ENCODE data around the gene PA2G4.
A peak's percentile ranks its signal among the peaks of the same experiment; 100 is the strongest.
"Not testable (repeated sequence)": the region's sequence is repeated elsewhere in the genome, so short reads cannot be mapped to it uniquely, and the experiment has no call there.

Gene PA2G4

DNA sequence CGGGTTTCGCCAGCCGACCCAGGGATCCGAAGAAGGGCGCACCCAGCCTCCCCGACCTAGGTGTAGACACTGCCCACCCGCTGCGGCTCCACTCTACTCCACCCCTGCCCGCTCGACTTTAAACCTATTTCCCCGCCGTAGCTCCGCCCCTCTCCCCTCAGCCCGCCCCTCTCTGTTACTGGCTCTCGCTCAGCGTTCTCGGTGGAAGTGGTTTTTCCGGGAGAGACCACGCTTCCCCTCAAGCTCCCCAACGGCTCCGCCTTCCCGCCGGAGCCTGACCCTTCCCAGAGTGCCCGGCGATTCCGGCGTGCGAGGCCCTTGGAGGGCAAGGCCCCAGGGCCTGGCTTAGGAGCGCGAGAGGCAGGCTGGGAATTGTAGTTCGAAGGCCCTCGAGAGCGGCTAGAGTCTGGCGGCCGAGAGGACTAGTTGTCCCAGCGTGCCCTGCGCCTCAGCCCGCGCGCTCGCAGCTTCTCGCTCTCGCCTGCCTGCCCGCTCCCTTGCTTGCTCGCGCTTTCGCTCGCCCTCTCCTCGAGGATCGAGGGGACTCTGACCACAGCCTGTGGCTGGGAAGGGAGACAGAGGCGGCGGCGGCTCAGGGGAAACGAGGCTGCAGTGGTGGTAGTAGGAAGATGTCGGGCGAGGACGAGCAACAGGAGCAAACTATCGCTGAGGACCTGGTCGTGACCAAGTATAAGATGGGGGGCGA, at the start of gene PA2G4:
TSS of gene PA2G4 (plus strand) at position 451 of the 706 bp plus-strand sequence. CDS start at position 630, 179 bp downstream.
- peak within 1 kb of the TSS; percentile 99 for H3K27ac Mint-ChIP-seq
- H3K27me3 Mint-ChIP-seq: no peaks in the 10 kb centered on the region
- peak within 1 kb of the TSS; percentile 100 for H3K4me3 Mint-ChIP-seq
- H3K36me3 Mint-ChIP-seq (ENCODE audit: low read depth): peaks cover 47% of the 10 kb centered on the region
- H3K4me1 Mint-ChIP-seq (ENCODE audit: low read depth): peaks cover 56% of the 10 kb centered on the region
- no peaks in the 10 kb centered on the region for H3K9me3 Mint-ChIP-seq

DNA sequence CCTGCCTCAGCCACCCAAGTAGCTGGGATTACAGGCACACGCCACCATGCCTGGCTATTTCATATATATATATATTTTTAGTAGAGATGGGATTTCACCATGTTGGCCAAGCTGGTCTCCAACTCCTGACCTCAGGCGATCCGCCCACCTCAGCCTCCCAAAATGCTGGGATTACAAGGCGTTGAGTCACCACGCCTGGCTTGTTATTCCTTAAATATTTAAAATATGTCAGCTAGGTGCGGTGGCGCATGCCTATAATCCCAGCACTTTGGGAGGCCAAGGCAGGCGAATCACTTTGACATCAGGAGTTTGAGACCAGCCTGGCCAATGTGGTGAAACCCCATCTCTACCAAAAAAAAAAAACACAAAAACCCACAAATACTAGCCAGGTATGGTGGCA, 44.4 kb upstream of the PA2G4 start:
- H3K4me1 Mint-ChIP-seq (ENCODE audit: low read depth); H3K4me3 Mint-ChIP-seq; H3K27me3 Mint-ChIP-seq; H3K27ac Mint-ChIP-seq; H3K36me3 Mint-ChIP-seq (ENCODE audit: low read depth); H3K9me3 Mint-ChIP-seq: not testable (repeated sequence)

DNA sequence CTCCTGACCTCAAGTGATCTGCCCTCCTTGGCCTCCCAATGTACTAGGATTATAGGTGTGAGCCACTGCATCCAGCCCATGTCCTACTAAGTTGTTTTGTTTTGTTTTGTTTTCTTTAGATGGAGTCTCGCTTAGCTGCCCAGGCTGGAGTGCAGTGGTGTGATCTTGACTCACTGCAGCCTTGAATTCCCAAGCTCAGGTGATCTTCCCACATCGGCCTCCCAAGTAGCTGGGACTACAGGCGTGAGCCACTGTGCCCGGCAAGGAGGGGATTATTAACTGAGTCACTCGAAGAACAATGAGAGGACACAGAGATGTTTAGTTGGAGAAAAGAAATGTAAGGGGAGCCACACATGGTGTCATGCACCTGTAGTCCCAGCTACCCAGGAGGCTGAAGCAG, 42.4 kb upstream of the PA2G4 start:
- Mint-ChIP-seq H3K36me3 (ENCODE audit: low read depth) (no peaks in the 10 kb centered on the region), H3K27ac (no peak overlapping the region)

DNA sequence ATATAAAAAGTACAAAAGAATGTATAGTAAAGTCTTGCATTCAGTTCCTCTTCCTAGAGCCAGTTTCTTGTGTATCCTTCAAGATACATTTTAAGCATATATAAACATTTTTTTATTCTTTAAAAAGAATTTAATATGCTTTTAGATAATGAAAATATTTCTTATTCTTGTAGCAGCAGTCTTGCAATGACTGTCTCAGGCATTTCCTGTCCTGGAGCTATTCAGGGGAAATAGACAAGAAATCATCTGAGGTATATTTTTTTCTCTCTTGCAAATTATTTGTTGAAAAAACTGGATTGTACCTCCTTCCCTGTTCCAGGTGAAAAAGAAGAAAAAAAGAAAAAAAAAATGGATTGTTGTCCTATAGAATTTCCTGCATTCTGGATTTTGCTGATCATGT, 41.4 kb upstream of the PA2G4 start:
- no peaks in the 10 kb centered on the region for H3K36me3 Mint-ChIP-seq (ENCODE audit: low read depth)
- no peaks in the 10 kb centered on the region for H3K27me3 Mint-ChIP-seq
- peaks cover 5% of the 10 kb centered on the region for H3K4me1 Mint-ChIP-seq (ENCODE audit: low read depth)
- H3K27ac Mint-ChIP-seq: no peak overlapping the region
- H3K4me3 Mint-ChIP-seq: no peak overlapping the region
- H3K9me3 Mint-ChIP-seq: no peaks in the 10 kb centered on the region

More for the DNA sequence above, 42.4 kb upstream of the PA2G4 start:
- Mint-ChIP-seq H3K9me3 (no peaks in the 10 kb centered on the region), H3K4me1 (ENCODE audit: low read depth) (peaks cover 3% of the 10 kb centered on the region), H3K27me3 (no peaks in the 10 kb centered on the region), H3K4me3 (no peak overlapping the region)

DNA sequence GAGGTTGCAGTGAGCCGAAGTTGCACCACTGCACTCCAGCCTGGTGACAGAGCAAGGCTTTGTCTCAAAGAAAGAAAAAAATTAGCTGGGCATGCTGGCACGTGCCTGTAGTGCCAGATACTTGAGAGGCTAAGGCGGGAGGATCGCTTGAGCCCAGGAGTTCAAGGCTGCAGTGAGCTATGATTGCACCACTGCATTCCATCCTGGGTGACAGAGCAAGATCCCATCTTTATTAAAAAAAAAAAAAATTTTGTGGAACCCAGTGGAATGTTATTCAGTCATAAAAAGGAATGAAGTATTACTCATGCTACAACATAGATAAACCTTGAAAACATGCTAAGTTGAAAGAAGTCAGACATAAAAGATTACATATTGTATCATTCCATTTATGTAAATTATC, 32.7 kb upstream of the PA2G4 start:
- Mint-ChIP-seq H3K27ac (no peak overlapping the region), H3K9me3 (no peaks in the 10 kb centered on the region), H3K4me1 (ENCODE audit: low read depth) (peaks cover 5% of the 10 kb centered on the region), H3K4me3 (no peak overlapping the region), H3K36me3 (ENCODE audit: low read depth) (no peaks in the 10 kb centered on the region), H3K27me3 (no peaks in the 10 kb centered on the region)

DNA sequence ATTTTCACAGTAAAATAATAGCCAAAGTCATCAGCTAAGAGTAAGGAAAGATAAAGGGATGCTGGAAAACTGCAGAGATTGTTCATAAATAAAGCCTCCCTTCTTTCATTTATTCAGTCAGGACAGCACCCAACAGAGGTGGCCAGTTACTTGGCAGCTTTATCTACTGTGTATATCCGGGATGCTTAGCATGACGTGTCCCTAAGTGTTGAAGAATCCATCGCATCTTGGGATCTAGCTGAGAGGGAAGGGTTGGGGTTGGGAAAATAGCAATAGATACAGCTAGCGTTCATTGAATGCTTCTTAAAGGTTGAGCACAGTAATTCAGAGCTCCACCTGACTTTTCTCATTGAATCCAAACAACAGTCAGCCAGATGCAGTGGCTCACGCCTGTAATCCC, 30.0 kb upstream of the PA2G4 start:
- Mint-ChIP-seq H3K27ac (no peak overlapping the region), H3K27me3 (no peaks in the 10 kb centered on the region), H3K4me3 (no peak overlapping the region), H3K36me3 (ENCODE audit: low read depth) (no peaks in the 10 kb centered on the region), H3K9me3 (no peaks in the 10 kb centered on the region), H3K4me1 (ENCODE audit: low read depth) (peaks cover under 1% of the 10 kb centered on the region)

DNA sequence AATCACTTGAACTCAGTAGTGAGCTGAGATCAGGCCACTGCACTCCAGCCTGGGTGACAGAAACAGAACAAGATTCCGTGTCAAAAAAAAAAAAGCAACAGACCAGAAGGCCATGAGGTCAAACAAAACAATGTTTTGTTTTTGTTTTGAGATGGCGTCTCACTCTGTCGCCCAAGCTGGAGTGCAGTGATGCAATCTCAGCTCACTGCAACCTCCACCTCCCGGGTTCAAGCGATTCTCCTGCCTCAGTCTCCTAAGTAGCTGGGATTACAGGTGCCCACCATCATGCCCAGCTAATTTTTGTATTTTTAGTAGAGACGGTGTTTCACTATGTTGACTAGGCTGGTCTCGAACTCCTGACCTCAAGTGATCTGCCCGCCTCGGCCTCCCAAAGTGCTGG, 26.4 kb upstream of the PA2G4 start:
- not testable (repeated sequence) for H3K9me3 Mint-ChIP-seq; H3K36me3 Mint-ChIP-seq (ENCODE audit: low read depth); H3K27me3 Mint-ChIP-seq; H3K4me3 Mint-ChIP-seq; H3K27ac Mint-ChIP-seq
- H3K4me1 Mint-ChIP-seq (ENCODE audit: low read depth): peaks cover 14% of the 10 kb centered on the region

DNA sequence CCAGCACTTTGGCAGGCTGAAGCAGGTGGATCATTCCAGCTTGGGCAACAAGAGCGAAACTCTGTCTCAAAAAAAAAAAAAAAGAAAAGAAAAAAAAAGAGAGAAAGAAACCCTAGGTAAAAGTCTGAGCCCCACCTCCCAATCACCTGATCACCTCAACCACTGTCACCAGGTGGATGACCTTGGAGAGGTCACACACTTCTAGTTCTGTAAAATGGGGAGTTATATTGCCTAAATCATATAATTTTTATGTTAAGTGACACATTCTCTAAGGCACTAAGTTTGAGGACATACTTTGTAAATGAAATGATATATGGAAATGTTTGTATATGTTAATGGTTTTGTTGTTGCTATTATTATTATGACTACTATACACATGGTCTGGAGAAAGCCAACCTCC, 25.9 kb upstream of the PA2G4 start:
- peaks cover 4% of the 10 kb centered on the region for H3K27me3 Mint-ChIP-seq
- no peaks in the 10 kb centered on the region for H3K36me3 Mint-ChIP-seq (ENCODE audit: low read depth)
- no peaks in the 10 kb centered on the region for H3K9me3 Mint-ChIP-seq
- H3K4me3 Mint-ChIP-seq: peak overlapping the region; percentile 45
- no peak overlapping the region for H3K27ac Mint-ChIP-seq
- peaks cover 14% of the 10 kb centered on the region for H3K4me1 Mint-ChIP-seq (ENCODE audit: low read depth)

DNA sequence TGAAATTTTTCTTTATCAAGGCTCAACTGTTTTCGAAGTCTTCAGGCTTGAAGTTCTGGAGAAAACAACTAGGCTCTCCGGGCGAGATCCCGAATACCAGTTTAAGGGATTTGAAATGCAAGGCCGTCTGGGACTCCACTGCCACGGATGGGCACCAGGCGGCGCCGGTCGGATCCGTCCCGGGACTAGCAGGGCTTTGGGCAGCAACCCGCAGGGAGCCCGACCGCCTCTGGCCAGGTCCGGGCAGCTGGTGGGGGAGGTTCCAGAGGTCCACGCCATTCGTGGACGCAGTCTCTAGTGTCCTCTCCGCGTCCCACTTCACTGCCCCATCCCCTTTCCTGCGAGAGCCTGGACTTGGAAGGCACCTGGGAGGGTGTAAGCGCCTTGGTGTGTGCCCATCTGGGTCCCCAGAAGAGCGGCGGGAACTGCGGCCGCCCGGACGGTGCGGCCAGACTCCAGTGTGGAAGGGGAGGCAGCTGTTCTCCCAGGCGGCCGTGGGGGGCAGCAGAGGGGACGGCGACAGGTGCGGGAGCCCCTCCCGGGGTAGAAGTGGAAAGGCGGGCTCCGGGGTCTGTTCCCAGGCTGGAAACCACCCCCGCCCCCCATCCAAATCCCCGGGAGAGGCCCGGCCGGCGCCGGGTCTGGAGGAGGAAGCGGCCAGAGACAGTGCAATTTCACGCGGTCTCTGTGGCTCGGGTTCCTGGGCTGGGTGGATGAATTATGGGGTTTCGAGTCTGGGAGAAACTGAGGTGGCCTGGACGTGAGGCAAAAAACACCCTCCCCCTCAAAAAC, 25.2 kb upstream of the PA2G4 start:
- H3K27me3 Mint-ChIP-seq: peaks cover 4% of the 10 kb centered on the region
- H3K4me3 Mint-ChIP-seq: peak overlapping the region; percentile 81
- H3K36me3 Mint-ChIP-seq (ENCODE audit: low read depth): no peaks in the 10 kb centered on the region
- H3K27ac Mint-ChIP-seq: no peak overlapping the region
- H3K4me1 Mint-ChIP-seq (ENCODE audit: low read depth): peaks cover 14% of the 10 kb centered on the region
- H3K9me3 Mint-ChIP-seq: no peaks in the 10 kb centered on the region

DNA sequence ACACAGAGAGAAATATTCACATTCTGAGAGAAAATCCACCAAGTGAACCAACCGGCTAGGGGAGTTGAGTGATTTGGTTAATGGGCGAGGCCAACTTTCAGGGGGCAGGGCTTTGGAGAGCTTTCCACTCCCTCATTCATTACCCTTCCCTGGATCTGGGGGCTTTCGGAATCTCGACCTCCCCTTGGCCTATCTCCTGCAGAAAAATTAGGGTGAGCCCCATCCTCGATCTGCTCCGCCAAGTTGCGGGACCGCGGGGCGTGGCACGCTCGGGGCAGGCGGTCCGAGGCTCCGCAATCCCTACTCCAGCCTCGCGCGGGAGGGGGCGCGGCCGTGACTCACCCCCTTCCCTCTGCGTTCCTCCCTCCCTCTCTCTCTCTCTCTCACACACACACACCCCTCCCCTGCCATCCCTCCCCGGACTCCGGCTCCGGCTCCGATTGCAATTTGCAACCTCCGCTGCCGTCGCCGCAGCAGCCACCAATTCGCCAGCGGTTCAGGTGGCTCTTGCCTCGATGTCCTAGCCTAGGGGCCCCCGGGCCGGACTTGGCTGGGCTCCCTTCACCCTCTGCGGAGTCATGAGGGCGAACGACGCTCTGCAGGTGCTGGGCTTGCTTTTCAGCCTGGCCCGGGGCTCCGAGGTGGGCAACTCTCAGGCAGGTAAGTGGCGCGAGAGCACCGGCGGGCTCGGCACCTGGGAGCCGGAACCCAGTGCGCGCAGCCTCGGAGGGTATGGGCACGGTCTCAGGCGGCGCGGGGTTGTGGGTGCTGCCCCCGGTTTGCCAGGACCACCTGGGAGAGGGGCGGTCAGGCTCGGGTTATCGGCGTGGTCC, 24.4 kb upstream of the PA2G4 start, which contains the start of gene ERBB3:
TSS of gene ERBB3 (plus strand) at position 443 of the 833 bp plus-strand sequence. CDS start at position 579, 136 bp downstream.
- H3K27ac Mint-ChIP-seq: no peak within 1 kb of the TSS
- no peaks in the 10 kb centered on the region for H3K36me3 Mint-ChIP-seq (ENCODE audit: low read depth)
- H3K9me3 Mint-ChIP-seq: no peaks in the 10 kb centered on the region
- peaks cover 14% of the 10 kb centered on the region for H3K4me1 Mint-ChIP-seq (ENCODE audit: low read depth)
- peaks cover 4% of the 10 kb centered on the region for H3K27me3 Mint-ChIP-seq
- peak within 1 kb of the TSS; percentile 81 for H3K4me3 Mint-ChIP-seq

DNA sequence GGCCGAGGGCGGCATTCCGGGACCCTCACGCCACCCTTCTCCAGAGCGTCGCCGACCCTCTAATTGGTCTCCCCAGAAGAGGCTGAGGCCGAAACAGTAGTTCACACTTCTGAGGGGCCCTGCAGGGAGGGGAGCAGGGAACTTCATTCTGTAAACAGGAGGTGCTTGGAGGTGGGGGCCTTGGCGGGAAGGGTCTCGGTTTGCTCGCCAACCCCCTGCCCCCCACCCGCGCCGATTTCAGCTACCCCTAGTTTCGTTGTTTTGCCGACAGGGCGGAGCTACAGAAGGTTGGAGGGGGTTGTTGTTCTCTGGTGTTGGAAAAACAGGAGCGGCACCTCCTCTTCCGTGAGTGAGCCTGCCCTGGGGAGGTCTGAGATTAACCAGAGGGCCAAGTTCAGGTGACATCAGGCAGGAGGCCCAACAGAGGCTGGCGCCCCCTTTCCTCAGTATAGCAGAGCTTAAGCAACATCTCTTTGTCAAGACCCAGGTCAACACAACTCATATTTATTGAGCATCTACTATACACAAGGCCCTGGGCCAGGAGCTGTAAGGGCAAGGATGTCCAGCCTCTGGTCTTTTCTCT, 23.7 kb upstream of the PA2G4 start:
- H3K27me3 Mint-ChIP-seq: peaks cover 4% of the 10 kb centered on the region
- H3K4me1 Mint-ChIP-seq (ENCODE audit: low read depth): peaks cover 14% of the 10 kb centered on the region

DNA sequence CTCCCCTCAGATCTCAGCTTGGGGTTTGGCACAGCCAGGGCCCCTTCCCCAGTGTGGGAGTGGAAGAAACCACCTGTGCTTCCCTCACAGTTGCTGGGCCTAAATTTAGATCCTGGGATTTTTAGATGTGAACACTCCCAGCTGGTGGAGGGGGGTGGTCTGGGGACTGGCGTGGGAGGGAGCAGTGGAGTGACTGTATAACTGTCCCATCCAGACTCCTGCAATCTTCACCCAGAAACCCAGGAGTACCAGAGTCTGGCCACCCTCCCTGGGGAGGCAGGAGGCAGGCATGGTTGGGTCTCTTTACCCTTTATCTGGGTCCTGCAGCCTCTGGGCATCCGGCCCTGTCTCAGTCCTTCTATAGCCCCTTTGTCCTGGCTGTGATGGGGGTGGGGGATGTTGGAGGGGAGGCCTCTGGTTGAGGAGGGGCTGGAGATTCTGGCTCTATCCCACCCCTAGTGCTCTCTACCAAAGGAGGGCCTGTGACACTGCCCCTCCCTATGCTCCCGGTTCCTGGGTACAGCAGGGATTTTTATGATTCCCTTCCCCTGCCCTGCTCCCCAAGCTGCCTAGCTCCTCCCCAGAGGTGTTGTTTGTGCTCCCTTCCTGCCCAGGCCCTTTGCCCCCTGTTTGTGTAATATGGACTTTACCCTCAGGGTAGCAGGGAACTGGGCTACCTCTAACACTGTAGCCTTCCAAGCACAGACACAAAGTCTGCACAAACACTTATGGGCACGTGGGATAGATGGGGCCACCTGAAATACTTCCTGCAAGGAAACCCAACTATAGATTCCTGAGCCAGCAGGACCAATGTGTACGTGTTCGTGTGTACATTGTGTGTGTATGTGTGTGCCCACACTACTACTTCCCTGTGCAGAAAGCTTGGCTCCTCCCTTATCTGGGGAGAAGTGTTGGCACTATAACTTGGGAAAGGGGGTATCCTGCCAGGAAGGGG, 22.7 kb upstream of the PA2G4 start:
- Mint-ChIP-seq H3K9me3 (no peaks in the 10 kb centered on the region), H3K27ac (no peak overlapping the region), H3K4me1 (ENCODE audit: low read depth) (peaks cover 14% of the 10 kb centered on the region), H3K27me3 (peaks cover 4% of the 10 kb centered on the region), H3K4me3 (no peak overlapping the region), H3K36me3 (ENCODE audit: low read depth) (no peaks in the 10 kb centered on the region)

More for the DNA sequence above, 23.7 kb upstream of the PA2G4 start:
- Mint-ChIP-seq H3K36me3 (ENCODE audit: low read depth) (no peaks in the 10 kb centered on the region), H3K9me3 (no peaks in the 10 kb centered on the region), H3K27ac (no peak overlapping the region), H3K4me3 (peak overlapping the region; percentile 81)

DNA sequence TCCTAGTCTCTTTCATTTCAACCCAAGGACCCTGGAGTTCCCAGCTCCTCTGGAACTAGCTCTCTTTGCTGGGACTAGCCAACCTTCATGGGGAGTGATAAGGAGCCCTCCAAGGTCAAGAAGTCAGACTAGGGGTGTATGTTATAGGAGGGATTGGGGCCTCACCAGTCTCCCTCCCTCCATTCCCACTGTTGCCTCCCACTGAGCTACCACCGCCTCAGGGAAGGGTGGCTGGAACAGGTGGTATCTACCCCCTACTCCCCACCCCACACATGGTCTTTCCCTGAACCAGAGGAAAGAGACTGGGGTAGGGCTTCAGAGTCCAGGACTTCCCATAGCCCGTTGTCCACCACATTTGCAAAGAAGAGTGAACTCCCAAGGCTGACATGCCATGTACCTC, 22.0 kb upstream of the PA2G4 start:
- Mint-ChIP-seq H3K36me3 (ENCODE audit: low read depth) (no peaks in the 10 kb centered on the region), H3K27me3 (peaks cover 4% of the 10 kb centered on the region), H3K27ac (no peak overlapping the region), H3K9me3 (no peaks in the 10 kb centered on the region), H3K4me1 (ENCODE audit: low read depth) (peaks cover 14% of the 10 kb centered on the region), H3K4me3 (no peak overlapping the region)

DNA sequence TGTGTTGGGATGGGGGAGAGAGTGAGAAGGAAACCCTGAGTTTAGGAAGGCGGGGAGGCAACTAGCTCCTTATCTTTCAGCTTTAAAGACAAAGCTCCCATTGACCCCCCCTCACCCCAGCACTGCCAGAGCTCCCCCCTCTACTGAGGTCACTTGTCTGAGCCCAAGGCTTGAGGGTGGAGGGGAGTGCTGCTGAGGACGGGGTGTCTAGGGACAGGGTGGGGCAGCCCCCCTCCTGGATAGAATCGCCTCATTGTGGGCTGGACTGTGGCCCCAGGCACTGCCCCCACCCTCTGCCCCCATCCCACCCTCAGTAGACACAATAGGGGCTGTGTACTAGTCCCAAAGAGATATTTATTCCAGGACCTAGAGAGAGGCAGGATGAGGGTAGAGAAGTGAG, 21.4 kb upstream of the PA2G4 start:
- Mint-ChIP-seq H3K27me3 (peaks cover 4% of the 10 kb centered on the region), H3K36me3 (ENCODE audit: low read depth) (no peaks in the 10 kb centered on the region), H3K4me1 (ENCODE audit: low read depth) (peaks cover 14% of the 10 kb centered on the region), H3K4me3 (no peak overlapping the region), H3K27ac (no peak overlapping the region), H3K9me3 (no peaks in the 10 kb centered on the region)

Measured in stimulated activated naive CD8-positive, alpha-beta T cell treated with anti-CD3 and anti-CD28 coated beads, Interleukin-15, Interleukin-2, amounts not matched to agents 100 ng/mL and 50 ng/mL, for 24 hours (primary cell).